ENCODE measurements around the gene E2F1.

The E2F1 gene

DNA sequence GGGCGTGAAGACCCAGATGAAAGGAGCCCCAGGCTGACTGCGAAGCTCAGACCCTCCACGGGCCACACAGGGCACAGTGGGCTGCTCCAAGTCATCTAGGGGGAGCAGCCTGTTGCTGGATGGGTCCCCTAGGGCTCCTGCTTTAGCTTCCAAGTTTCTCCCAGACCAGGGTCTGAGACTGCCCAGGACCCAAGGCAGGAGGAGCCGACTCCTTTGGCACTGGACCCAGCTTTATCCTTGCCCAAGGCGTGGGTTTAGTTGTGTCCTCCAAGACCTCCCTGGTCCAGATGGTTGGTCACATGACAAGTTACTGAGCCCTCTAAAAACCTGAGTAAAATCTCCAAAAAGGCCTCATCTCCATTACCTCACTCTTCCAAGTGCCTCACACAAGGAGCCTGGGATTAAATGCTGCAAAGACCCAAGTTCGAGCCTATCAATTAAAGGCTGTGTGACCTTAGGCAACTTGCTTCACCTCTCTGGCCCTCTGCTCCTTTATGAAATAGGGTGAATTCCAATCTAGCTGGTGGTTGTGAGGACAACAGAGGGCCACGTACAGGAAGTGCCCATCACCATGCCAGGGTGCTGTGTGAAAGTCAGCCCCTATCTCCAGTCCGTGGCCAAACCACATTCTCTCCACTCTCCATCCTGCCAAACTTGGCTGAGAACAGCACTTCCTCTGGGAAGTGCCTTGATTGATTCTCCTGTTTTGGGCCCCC, 14.5 kb downstream of the E2F1 start:
- DNase-seq (ENCODE audit: low read depth), result no peak
- H3K4me3 ChIP-seq (ENCODE audit: control insufficient read depth, low read depth, low read length), result no peak overlapping the region
- TF ChIP-seq, protein P1, sequence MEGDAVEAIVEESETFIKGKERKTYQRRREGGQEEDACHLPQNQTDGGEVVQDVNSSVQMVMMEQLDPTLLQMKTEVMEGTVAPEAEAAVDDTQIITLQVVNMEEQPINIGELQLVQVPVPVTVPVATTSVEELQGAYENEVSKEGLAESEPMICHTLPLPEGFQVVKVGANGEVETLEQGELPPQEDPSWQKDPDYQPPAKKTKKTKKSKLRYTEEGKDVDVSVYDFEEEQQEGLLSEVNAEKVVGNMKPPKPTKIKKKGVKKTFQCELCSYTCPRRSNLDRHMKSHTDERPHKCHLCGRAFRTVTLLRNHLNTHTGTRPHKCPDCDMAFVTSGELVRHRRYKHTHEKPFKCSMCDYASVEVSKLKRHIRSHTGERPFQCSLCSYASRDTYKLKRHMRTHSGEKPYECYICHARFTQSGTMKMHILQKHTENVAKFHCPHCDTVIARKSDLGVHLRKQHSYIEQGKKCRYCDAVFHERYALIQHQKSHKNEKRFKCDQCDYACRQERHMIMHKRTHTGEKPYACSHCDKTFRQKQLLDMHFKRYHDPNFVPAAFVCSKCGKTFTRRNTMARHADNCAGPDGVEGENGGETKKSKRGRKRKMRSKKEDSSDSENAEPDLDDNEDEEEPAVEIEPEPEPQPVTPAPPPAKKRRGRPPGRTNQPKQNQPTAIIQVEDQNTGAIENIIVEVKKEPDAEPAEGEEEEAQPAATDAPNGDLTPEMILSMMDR (IDR thresholded peaks at IDR 0.05; ENCODE audit: control insufficient read depth, insufficient read depth, low read depth, low read length, missing control alignments), result no peak

DNA sequence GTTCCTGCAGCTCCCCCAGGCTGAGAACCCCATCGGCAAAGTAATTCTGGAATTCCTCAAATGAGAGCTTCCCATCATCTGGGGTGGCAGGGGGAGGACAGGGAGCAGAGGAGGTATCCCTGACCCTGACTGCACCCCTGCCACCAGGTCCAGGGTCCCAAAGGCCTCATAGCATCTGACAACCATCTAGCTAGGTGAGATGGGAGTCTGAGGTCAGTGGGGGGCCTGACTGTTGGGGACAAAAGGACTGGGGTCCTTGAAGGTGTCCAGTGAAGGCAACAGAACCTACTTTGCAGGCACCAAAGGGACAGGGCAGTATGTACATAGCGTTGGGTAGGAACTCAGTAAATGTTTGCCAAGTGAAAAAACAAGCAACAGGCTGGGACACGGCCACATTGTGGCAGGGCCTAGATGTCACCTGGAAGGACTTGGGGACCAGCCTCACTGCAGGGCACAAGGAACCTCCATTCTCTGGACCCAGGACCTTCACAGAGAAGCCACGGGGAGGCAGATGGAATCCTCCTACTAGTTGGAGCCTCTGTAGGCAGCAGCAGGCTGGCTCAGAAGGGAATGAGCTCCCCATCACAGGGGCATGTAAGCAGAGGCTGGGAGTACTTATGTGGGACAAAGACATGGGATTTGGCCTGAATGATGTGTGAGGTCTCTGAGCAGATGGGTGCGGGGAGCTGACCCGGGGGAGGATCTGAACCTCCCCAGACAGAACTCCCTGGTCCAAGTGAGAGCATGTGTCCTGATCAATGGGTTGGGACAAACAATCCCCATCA, 15.3 kb downstream of the E2F1 start:
- TF ChIP-seq, protein P1 (IDR thresholded peaks at IDR 0.05; ENCODE audit: control insufficient read depth, insufficient read depth, low read depth, low read length, missing control alignments), result no peak
- no peak overlapping the region for H3K4me3 ChIP-seq (ENCODE audit: control insufficient read depth, low read depth, low read length)
- no peak for DNase-seq (ENCODE audit: low read depth)

DNA sequence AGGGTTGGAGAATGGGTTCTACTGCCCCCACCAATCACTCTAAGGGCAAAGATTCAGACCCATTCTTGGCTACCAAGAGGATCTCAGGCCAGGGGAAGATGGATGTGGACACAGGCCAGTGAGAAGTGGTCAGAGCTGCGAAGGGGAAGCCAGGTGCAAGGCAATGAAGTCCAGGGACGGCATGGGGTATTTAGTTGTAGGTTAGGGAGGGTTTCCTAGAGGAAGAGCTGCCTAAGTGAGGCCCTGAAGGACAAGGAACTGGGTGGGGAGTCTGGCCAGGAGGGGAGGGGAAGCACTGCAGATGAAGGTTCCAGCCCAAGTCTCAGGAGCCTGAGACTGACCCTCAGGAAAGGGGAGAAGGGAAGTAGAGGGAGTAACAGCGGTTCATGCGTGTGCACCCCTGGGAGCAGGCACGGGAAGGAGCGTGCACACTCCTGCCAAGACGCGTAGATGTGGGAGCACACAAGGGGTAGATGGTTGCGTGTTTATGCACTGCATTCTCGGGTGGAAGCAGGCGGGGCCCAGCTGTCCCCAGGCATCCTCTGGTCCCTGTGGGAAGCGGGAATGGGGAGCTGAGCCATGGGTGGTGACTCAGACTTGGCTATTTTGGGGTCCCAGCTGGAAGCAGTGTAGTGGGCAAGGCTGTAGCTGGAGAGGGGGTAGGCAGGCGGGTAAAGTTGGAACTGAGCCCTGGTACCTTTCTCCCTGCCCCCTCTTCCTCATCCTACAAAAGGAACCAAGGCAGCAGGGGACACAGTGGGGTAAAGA, 16.1 kb downstream of the E2F1 start:
- no peak overlapping the region for H3K4me3 ChIP-seq (ENCODE audit: control insufficient read depth, low read depth, low read length)
- DNase-seq (ENCODE audit: low read depth), result no peak
- TF ChIP-seq, protein P1 (IDR thresholded peaks at IDR 0.05; ENCODE audit: control insufficient read depth, insufficient read depth, low read depth, low read length, missing control alignments), result no peak

DNA sequence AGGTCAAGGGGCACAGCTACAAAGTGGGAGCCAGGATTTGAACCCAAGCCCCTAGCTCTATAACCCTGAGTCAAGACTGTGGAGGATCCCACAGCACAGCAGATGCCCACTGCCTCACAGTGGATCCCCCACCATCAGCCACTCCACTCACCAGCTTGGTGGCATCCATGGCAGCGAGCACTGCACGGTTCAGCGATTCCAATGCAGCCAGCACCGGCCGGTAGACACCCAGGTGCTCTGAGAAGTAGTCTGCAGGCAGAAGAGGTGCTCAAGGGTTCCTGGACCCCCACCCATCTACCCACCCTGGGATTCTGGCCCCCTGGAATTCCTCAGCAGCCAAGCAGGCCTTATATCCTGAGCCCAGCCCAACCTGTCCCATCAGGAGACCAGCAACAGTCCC, 17.0 kb downstream of the E2F1 start:
- TF ChIP-seq, protein P1 (IDR thresholded peaks at IDR 0.05; ENCODE audit: control insufficient read depth, insufficient read depth, low read depth, low read length, missing control alignments), result no peak
- DNase-seq (ENCODE audit: low read depth), result no peak
- no peak overlapping the region for H3K4me3 ChIP-seq (ENCODE audit: control insufficient read depth, low read depth, low read length)

DNA sequence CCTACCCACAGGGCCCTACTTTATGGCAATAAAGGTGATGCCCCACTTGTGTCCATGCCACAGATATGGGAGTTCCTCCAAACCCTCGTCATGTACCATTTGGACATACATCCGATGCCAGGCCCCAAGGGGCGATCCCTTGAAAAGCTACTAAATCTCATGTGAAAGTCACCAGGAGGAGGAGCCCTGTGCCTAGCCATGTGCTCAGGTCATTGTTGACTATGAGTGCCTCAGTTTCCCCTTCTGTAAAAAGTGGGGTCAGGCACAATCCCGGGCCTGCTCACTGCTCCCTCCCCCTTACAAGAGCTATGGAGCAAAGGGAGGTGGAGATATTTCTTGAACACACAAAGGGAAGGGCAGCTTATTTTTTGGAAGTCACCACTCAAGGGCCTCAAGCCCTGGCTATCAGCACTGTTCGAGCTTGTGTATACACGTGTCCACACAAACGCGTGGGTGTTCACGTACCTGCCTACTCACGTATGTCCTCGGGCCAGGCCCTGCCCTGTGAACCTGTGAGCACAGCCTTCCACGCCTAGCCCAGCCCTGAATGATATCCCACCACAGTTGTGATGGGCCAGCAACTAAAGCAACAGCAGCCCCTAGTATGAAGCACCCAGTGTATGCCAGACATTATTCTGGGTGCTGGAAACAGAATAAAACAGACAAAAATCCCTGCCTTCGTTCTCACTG, 17.6 kb downstream of the E2F1 start:
- no peak overlapping the region for H3K4me3 ChIP-seq (ENCODE audit: control insufficient read depth, low read depth, low read length)
- TF ChIP-seq, protein P1 (IDR thresholded peaks at IDR 0.05; ENCODE audit: control insufficient read depth, insufficient read depth, low read depth, low read length, missing control alignments), result no peak
- no peak for DNase-seq (ENCODE audit: low read depth)
